GM21381 (cell line): ENCODE data around the gene ZNF839.

ENCODE experiments used
- ATAC-seq: cut with Tn5 transposase; IDR thresholded peaks from one replicate; pipeline ENCODE4 v1.9.1; 2021; ENCODE audit warnings: mild to moderate bottlenecking, moderate library complexity; ENCODE audit not compliant: unreplicated experiment

ZNF839 gene

GRCh38 chr14:102371361-102371760 is 51.8 kb downstream of the ZNF839 start:
- ATAC-seq, result no peak

GRCh38 chr14:102373110-102373509 is 53.6 kb downstream of the ZNF839 start:
- ATAC-seq, result no peak

GRCh38 chr14:102374264-102374663 is 54.7 kb downstream of the ZNF839 start:
- ATAC-seq, result no peak

GRCh38 chr14:102375119-102375518 is 55.6 kb downstream of the ZNF839 start:
- no peak for ATAC-seq

GRCh38 chr14:102377696-102378095 is 58.1 kb downstream of the ZNF839 start:
- ATAC-seq, result no peak

- no peak for ATAC-seq
Measured at GRCh38 chr14:102378830-102379229, 59.3 kb downstream of the ZNF839 start.

- no peak for ATAC-seq
Measured at GRCh38 chr14:102387086-102387485, 67.5 kb downstream of the ZNF839 start.

GRCh38 chr14:102389246-102389645 is 69.7 kb downstream of the ZNF839 start:
- no peak for ATAC-seq

GRCh38 chr14:102390064-102390855 is 70.7 kb downstream of the ZNF839 start:
- no peak for ATAC-seq
